Measurements from ENCODE around the gene CPSF4L. TPM values are rescaled to one million over a fixed set of nuclear protein-coding genes. Genes with fewer than 3 reads are reported as not detected.
A peak's percentile ranks its signal among the peaks of the same experiment; 100 is the strongest.

The CPSF4L gene
- total and polyA plus RNA-seq, 2 of the 13 experiments (the other 11 are each of a cell fraction or from before 2014, with no cell fraction given) = 0.73 to 1.6 TPM

DNA sequence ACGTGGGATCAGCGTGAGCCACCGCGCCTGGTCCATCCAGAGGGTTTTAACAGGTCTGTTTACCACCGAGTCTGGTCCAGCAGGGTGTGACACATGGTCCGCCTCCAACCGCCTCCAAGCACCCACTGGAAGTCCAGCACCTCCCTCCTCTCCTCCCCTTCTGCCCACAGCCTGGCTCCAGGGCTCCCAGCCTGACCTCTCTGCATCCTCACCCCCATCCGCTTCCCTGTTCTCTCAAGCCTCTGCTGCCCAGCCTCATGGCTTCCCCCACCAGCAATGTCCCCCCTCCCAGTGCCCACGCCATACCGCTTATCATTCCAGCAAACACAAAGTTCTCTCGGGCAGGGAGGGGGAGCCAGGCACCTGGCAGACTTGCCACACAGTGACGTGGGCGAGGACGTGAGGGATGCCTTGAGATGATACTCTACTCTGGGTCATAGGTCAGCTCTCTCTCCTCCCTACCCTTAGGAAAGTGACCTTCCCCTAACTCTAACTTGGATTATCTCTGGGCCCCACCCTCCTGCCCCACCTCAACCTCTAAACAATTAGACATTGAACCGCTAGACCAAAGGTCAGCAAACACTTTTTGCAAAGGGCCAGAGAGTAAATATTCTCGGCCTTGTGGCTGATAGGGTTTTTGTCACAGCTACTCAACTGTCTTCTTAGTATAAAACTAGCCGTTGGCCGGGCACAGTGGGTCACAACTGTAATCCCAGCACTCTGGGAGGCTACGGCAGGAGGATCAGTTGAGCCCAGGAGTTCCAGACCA lies 27.0 kb upstream of the CPSF4L start:
- no TSS peak for BruUV-seq (replicated peaks)
- Histone ChIP-seq H3K79me2 (ENCODE audit: insufficient read depth, low read length) (peaks cover 55% of the 10 kb centered on the region), H4K20me1 (ENCODE audit: insufficient read depth, low read length) (peaks cover 29% of the 10 kb centered on the region; the same call in 1 of the 2 replicates), H3K9ac (ENCODE audit: insufficient read depth, low read depth, low read length) (peak overlapping the region; percentile 51), H3K36me3 (replicated peaks in 1 of 2; ENCODE audit: control insufficient read depth in 1 of 2, insufficient read depth in 2 of 2, low read length in 2 of 2) (peaks cover 27 to 44% of the 10 kb centered on the region in 2 experiments), H3K4me3 (replicated peaks in 1 of 3; ENCODE audit: insufficient read depth in 1 of 3, low read depth in 2 of 3, low read length in 3 of 3) (peak overlapping the region; percentile 5 to 45 (median 10); a peak in 2 of 6 replicates), H3K9me3 (ENCODE audit: low read length) (no peaks in the 10 kb centered on the region), H3K4me1 (ENCODE audit: insufficient read depth, low read length) (peaks cover 72% of the 10 kb centered on the region), H3K4me2 (ENCODE audit: low read depth, low read length) (peak overlapping the region; percentile 73), H3K27me3 (ENCODE audit: control insufficient read depth in 1 of 2, insufficient read depth in 2 of 2, low read length in 2 of 2) (no peaks in the 10 kb centered on the region), H2AFZ (ENCODE audit: low read length) (no peak overlapping the region), H3K27ac (ENCODE audit: extremely low read length, insufficient read depth, low read length) (peak overlapping the region; percentile 75)
- in situ Hi-C loops (cut with HindIII; ENCODE audit: extremely low pct_ligation_motif_present, low pct_unique_long_range_greater_than_20kb) (loop anchor here (25.0 kb wide), 1 partner anchor 1149 kb away; the partner anchor contains the start of gene GPRC5C), intact Hi-C loops (cut with micrococcal nuclease; ENCODE audit: unreplicated experiment) (loop anchor here (1.0 to 2.0 kb wide), 3 partner anchors 16 to 26 kb away; no protein-coding TSS in a partner anchor)
- FAIRE-seq = peak; percentile 96
- ChIA-PET CTCF (ENCODE audit: low intra/inter-chr PET ratio, low total read pairs) (no interaction called here), POLR2A (interaction anchor here (0.6 to 5.1 kb wide), 12 partner anchors 9 to 888 kb away, joined by 3 to 45 read pairs (median 6); partner anchors contain the start of gene CPSF4L)
- WGBS (ENCODE audit: low lambda C conversion rate) = 5% methylated on average over 19 of the region's 19 CpGs
- peak; percentile 88 for ATAC-seq
- peak; percentile 97 for DNase-seq (ENCODE audit: low spot score)
- TF ChIP-seq ZNF484 (CRISPR knock-in tag; IDR thresholded peaks at IDR 0.05; ENCODE audit: borderline replicate concordance, low read depth) = no peak
- TF ChIP-seq, protein P1, sequence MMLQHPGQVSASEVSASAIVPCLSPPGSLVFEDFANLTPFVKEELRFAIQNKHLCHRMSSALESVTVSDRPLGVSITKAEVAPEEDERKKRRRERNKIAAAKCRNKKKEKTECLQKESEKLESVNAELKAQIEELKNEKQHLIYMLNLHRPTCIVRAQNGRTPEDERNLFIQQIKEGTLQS (CRISPR knock-in tag; IDR thresholded peaks at IDR 0.05) = 0 out of 2 replicates have a peak, but pooled peaks have one; percentile 50
- TF ChIP-seq STAG1 (CRISPR knock-in tag; IDR thresholded peaks at IDR 0.05) = no peak
- TF ChIP-seq SALL2 (CRISPR knock-in tag; IDR thresholded peaks at IDR 0.05) = no peak; the same call in 1 of the 2 replicates
- TF ChIP-seq MXD4 (CRISPR knock-in tag; IDR thresholded peaks at IDR 0.05) = peak; percentile 89; the same call in 1 of the 2 replicates
- TF ChIP-seq TOPORS (CRISPR knock-in tag; IDR thresholded peaks at IDR 0.05) = no peak; the same call in 1 of the 2 replicates
- TF ChIP-seq ZNF382 (CRISPR knock-in tag; IDR thresholded peaks at IDR 0.05; ENCODE audit: borderline replicate concordance) = no peak
- TF ChIP-seq SAFB2 (CRISPR knock-in tag; IDR thresholded peaks at IDR 0.05; ENCODE audit: borderline replicate concordance, low read depth) = peak; percentile 85; the same call in 1 of the 2 replicates
- TF ChIP-seq PAX8 (CRISPR knock-in tag; IDR thresholded peaks at IDR 0.05; ENCODE audit: borderline replicate concordance) = no peak
- TF ChIP-seq LCORL (IDR thresholded peaks at IDR 0.05) = peak; percentile 37; the same call in 1 of the 2 replicates
- peak; percentile 95 for TF ChIP-seq LCORL (CRISPR knock-in tag; IDR thresholded peaks at IDR 0.05)
- TF ChIP-seq, protein P2, sequence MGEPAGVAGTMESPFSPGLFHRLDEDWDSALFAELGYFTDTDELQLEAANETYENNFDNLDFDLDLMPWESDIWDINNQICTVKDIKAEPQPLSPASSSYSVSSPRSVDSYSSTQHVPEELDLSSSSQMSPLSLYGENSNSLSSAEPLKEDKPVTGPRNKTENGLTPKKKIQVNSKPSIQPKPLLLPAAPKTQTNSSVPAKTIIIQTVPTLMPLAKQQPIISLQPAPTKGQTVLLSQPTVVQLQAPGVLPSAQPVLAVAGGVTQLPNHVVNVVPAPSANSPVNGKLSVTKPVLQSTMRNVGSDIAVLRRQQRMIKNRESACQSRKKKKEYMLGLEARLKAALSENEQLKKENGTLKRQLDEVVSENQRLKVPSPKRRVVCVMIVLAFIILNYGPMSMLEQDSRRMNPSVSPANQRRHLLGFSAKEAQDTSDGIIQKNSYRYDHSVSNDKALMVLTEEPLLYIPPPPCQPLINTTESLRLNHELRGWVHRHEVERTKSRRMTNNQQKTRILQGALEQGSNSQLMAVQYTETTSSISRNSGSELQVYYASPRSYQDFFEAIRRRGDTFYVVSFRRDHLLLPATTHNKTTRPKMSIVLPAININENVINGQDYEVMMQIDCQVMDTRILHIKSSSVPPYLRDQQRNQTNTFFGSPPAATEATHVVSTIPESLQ (CRISPR knock-in tag; conservative IDR thresholded peaks at IDR 0.05) = no peak
- TF ChIP-seq ZNF782 (CRISPR knock-in tag; IDR thresholded peaks at IDR 0.05; ENCODE audit: borderline replicate concordance) = no peak
- TF ChIP-seq MED1 (CRISPR knock-in tag; IDR thresholded peaks at IDR 0.05) = peak; percentile 82
- TF ChIP-seq, protein P3, sequence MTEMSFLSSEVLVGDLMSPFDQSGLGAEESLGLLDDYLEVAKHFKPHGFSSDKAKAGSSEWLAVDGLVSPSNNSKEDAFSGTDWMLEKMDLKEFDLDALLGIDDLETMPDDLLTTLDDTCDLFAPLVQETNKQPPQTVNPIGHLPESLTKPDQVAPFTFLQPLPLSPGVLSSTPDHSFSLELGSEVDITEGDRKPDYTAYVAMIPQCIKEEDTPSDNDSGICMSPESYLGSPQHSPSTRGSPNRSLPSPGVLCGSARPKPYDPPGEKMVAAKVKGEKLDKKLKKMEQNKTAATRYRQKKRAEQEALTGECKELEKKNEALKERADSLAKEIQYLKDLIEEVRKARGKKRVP (CRISPR knock-in tag; IDR thresholded peaks at IDR 0.05) = peak in 1 of 2 experiments; percentile 74; a peak in 1 of 4 replicates
- TF ChIP-seq, protein P4, sequence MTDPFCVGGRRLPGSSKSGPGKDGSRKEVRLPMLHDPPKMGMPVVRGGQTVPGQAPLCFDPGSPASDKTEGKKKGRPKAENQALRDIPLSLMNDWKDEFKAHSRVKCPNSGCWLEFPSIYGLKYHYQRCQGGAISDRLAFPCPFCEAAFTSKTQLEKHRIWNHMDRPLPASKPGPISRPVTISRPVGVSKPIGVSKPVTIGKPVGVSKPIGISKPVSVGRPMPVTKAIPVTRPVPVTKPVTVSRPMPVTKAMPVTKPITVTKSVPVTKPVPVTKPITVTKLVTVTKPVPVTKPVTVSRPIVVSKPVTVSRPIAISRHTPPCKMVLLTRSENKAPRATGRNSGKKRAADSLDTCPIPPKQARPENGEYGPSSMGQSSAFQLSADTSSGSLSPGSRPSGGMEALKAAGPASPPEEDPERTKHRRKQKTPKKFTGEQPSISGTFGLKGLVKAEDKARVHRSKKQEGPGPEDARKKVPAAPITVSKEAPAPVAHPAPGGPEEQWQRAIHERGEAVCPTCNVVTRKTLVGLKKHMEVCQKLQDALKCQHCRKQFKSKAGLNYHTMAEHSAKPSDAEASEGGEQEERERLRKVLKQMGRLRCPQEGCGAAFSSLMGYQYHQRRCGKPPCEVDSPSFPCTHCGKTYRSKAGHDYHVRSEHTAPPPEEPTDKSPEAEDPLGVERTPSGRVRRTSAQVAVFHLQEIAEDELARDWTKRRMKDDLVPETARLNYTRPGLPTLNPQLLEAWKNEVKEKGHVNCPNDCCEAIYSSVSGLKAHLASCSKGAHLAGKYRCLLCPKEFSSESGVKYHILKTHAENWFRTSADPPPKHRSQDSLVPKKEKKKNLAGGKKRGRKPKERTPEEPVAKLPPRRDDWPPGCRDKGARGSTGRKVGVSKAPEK (CRISPR knock-in tag; IDR thresholded peaks at IDR 0.05; ENCODE audit: borderline replicate concordance) = peak; percentile 88
- no peak for TF ChIP-seq ZNF879 (CRISPR knock-in tag; IDR thresholded peaks at IDR 0.05)

Measured in HepG2 (cell line).